ENCODE measurements around the gene RFX2. TPM values are rescaled to one million over a fixed set of nuclear protein-coding genes. Genes with fewer than 3 reads are reported as not detected.
"Not testable (repeated sequence)": the region's sequence is repeated elsewhere in the genome, so short reads cannot be mapped to it uniquely, and the experiment has no call there.

RFX2 gene
- total RNA-seq, 1 donor from 2014 or later: 20.9 TPM

DNA sequence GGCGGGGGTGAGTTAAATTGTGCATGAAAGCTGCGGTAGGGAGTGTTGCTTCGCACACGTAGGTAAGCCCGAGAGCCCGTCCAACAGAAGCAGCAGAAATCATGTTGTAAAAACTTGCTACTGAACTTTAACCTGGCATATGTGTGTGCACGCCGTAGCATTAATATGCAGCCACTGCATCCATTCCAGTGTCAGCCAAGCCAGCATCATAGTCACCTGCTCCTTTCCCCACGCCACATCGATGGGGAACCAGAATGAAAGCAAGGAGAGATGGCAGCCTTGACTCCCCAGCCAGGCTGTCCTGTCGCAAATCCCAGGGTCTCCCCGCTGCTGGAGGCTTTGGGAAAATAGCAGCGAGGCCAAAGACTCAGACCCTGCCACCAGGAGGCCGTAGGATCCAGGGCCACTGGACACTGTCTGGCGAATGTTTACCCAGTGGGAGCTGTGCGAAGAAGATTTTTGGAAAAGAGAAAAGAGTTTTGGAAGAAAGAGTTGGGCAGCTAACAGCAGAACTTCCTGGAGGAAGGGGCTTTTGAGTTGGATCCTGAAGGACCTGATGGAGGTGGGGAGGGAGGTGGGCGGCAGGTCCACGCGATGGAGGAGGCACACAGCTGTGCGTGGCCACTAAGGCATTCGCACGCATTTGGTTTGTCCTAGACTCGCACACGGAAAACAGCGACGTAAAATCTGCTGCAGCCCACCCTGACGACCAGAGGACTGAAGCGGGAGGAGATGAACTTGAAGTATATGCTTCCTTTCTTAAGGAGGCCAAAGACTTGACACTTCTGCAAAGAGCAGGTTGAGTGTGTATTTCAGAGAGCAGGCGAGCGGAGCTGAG lies 83.7 kb downstream of the RFX2 start:
- intact Hi-C loops (cut with DNase I): no loop called here
- DNase-seq: peak; percentile 19

DNA sequence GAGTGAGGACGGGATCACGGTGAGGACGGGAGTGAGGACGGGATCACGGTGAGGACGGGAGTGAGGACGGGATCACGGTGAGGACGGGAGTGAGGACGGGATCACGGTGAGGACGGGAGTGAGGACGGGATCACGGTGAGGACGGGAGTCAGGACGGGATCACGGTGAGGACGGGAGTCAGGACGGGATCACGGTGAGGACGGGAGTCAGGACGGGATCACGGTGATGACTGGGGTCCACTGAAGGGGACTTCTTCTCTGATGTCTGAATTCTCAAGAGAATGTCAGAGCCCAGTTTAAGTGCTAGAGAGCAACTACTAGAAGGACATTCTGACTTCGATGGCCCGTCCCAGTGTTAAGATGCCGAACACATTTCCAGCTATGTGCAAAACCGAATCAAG lies 85.5 kb downstream of the RFX2 start:
- H3K9me3 ChIP-seq; ATAC-seq; DNase-seq; H3K27ac ChIP-seq; H3K27me3 ChIP-seq (ENCODE audit: low read depth); H3K4me3 ChIP-seq; intact Hi-C loops (cut with DNase I): not testable (repeated sequence)
- H3K4me1 ChIP-seq: peaks cover 13% of the 10 kb centered on the region
- peaks cover 33% of the 10 kb centered on the region for H3K36me3 ChIP-seq

More for the DNA sequence above, 83.7 kb downstream of the RFX2 start:
- no peaks in the 10 kb centered on the region for H3K27me3 ChIP-seq (ENCODE audit: low read depth)
- H3K4me3 ChIP-seq: no peak overlapping the region
- H3K27ac ChIP-seq: no peak overlapping the region
- no peak for ATAC-seq
- no peaks in the 10 kb centered on the region for H3K9me3 ChIP-seq
- H3K4me1 ChIP-seq: peaks cover 13% of the 10 kb centered on the region
- no peak for TF ChIP-seq CTCF (IDR thresholded peaks at IDR 0.05)
- peaks cover 33% of the 10 kb centered on the region for H3K36me3 ChIP-seq

GRCh38 chr19:6023936-6024335 lies 86.4 kb downstream of the RFX2 start:
- no peak for ATAC-seq
- H3K27me3 ChIP-seq (ENCODE audit: low read depth): no peaks in the 10 kb centered on the region
- no peaks in the 10 kb centered on the region for H3K9me3 ChIP-seq
- no peak overlapping the region for H3K4me3 ChIP-seq
- peaks cover 13% of the 10 kb centered on the region for H3K4me1 ChIP-seq
- no peak overlapping the region for H3K27ac ChIP-seq
- H3K36me3 ChIP-seq: peaks cover 33% of the 10 kb centered on the region
- DNase-seq: peak; percentile 5
- intact Hi-C loops (cut with DNase I): no loop called here
- no peak for TF ChIP-seq CTCF (IDR thresholded peaks at IDR 0.05)

DNA sequence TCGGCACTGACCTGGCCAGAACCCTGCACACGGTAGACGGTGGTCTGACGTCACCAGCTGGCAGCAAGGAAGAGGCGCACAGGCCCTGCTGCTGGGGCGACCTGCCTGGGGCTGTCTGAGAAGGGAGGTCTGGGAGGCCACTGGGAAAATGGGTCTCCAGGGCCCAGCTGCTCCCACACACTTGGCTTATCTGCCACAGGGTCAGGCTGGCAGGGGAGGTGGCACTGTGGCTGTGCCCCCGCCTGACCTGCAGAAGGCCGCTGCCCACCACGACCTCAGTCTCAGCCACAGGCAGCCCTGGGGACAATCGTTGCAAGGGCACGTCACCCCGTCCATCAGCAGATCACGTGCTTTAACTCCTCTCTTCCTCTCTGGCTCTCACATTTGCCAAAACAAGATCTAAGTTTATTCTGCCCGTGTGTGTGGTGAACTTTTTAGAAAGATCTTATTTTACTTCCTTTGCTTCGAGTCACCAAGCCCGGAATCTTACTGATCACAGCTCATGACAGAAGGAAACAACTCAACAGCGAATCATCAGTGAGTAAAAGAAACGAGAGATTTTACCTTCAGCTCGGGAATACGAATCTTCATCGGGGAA lies 87.1 kb downstream of the RFX2 start:
- DNase-seq (peak; percentile 39), ATAC-seq (peak; percentile 20 to 27)
- intact Hi-C loops (cut with DNase I): no loop called here
- H3K4me1 ChIP-seq: peaks cover 13% of the 10 kb centered on the region
- no peaks in the 10 kb centered on the region for H3K27me3 ChIP-seq (ENCODE audit: low read depth)
- H3K27ac ChIP-seq: peak overlapping the region; percentile 32
- no peak overlapping the region for H3K4me3 ChIP-seq
- H3K36me3 ChIP-seq: peaks cover 27% of the 10 kb centered on the region
- TF ChIP-seq CTCF (IDR thresholded peaks at IDR 0.05): no peak
- no peaks in the 10 kb centered on the region for H3K9me3 ChIP-seq

GRCh38 chr19:6022570-6023064 lies 87.7 kb downstream of the RFX2 start:
- peak; percentile 8 to 30 for ATAC-seq
- peaks cover 25% of the 10 kb centered on the region for H3K36me3 ChIP-seq
- TF ChIP-seq CTCF (IDR thresholded peaks at IDR 0.05): peak; percentile 10
- no peak for DNase-seq
- no peaks in the 10 kb centered on the region for H3K9me3 ChIP-seq
- H3K27me3 ChIP-seq (ENCODE audit: low read depth): no peaks in the 10 kb centered on the region
- intact Hi-C loops (cut with DNase I): no loop called here
- peaks cover 13% of the 10 kb centered on the region for H3K4me1 ChIP-seq
- peak overlapping the region; percentile 32 for H3K27ac ChIP-seq
- H3K4me3 ChIP-seq: no peak overlapping the region

Measured in lower lobe of right lung (tissue), 2 donors.